ENCODE measurements around the gene GAS7.

The GAS7 gene

DNA sequence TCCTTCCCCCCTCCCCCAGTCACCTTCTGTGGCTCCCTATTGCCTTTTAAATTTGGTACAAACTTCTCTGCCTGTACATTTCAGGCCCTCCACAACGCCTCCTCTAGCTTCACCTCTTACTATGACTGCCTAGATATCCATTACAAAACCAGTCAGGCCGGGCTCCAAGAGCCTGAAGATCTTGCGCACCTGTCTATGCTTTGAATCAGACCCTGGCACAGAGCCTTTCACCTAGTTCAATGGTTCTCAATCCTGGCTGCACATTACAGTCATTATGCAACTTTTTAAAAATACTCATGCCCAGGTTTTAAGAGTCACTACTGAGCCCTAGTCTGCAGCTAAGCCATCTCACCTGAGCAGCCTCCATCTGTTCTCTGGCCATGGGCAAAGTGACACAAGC lies 1.6 kb upstream of the GAS7 start:
- DNase-seq, result no peak

DNA sequence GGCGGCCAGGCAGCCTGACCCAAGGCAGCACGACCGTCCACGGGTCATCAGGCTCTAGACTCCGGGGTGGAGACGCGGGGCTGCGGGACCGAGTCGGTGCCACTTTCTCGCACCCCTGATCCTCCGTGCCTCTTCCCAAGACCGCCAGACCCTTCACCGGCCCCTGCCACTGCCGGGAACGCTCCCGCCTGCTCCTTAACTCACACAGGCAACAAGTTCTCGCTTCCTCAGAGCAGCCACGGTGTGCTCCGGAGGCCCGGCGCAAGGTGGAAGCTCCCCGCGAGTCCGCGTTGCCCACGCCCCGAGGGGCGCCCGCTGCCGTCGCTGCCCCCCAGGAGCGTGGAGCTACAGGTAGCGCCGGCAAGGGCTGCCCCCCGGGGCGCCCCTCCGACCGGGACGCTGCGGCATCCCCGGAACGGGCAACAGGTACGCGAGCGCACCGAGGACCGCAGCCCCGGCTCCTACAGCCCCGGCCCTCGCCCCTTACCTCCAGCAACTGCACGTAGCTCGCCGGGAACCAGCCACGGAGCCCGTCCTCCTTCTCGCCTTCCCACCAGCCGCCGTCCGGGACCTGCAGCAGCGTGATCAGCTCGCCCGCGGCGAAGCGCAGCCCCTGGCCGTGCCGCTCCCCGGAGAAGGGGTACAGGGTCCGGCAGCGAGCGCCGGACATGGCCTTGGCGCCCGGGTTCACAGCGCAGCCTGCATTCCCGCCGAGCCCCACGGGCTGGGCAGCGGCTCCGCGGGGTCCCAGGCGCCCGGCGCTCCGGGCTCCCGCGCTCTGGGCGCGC lies 491 bp downstream of the GAS7 start:
- DNase-seq, result no peak

GRCh38 chr17:10197362-10197720 lies 1.1 kb downstream of the GAS7 start:
- no peak for DNase-seq

DNA sequence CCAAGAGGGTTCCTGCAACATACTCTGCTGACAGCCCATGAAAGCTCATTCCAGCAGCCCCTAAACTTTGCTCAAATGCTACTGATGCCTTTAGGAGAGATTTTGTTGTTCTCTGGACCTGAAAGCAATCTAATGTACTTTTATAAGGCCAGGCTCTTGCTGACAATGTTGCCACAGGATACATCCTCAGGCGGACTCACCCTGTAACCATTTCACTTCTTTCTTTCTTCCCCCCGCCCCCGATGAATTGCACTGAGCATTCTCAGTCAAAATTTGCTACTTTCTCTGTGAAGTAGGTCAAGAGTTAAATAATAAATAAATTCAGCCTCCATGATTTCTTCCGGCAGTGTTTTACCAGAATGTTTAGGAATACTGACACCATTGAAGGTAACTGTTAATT lies 1.5 kb downstream of the GAS7 start:
- DNase-seq, result no peak

GRCh38 chr17:10196384-10196895 lies 2.0 kb downstream of the GAS7 start:
- no peak for DNase-seq

DNA sequence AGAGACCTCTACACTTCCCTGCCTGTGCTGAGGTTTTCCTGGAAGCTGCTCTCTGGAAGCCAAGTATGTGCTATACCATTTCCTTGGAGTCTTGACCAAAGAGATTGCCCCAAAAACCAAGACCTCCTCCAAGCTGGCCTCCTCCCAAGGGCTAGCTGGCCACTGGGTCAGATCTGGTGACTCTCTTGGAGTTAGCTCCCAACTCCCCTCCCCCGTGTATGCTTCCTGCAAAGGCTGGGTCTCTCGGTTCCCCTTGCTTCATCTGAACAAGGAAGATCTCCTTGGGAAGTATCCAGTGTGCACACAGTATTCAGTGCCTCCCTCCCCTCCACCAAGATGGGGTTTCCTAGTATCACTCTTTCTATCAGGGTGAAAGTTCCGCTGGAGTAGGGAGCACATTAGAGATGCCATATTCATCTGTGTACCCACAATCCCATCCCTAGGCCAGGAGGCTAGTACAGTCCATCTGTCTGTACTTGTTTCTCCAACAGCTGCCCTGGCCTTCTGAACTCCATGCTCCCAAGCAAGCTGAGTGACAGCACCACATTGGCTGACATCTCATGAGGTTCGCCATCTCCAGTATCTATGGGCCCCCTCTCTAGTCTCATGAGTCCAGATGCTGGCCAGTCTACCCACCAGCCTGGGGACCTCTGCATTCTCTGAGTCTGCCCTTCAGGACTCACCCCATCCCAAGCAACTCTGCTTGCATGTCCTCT lies 3.2 kb downstream of the GAS7 start:
- DNase-seq, result no peak

DNA sequence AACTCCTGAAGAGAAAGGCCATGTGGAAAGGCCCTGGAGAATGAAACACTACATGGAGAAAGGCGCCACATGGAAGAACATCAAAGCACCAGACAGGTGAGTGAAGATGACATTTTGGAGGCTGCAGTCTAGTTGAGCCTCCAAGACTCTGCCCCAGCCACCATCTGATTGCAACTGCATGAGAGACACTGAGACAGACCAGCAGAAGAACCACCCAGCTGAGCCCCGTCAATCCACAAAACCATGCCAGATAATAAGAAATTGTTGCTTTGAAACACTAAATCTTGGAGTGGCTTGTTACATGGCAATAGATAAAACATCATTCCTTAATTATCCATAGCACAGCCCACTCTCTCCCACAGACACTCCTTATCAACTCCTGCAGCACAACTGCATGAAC lies 4.8 kb downstream of the GAS7 start:
- DNase-seq, result no peak

GRCh38 chr17:10192972-10193371 lies 5.4 kb downstream of the GAS7 start:
- DNase-seq, result no peak

GRCh38 chr17:10192461-10192860 lies 5.9 kb downstream of the GAS7 start:
- no peak for DNase-seq

DNA sequence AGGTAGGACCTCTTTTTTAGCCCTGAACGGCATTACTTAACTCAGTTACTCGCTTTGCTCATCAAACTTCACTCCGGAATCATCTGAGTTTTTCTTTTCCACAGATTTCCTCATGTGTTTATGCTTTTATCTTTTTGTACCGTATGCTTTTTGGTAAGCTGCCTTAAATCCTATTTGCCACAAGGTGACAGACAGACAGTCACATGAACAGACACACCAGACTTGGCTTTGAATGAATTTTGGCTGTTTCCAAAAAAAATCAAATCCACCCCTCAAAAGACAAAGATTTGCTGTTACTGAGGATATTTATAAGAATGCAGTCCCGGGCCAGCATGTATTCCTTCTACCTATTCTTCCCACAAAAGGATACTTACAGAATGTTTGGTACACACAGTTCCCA lies 10.9 kb downstream of the GAS7 start:
- no peak for DNase-seq

GRCh38 chr17:10186771-10187410 lies 11.5 kb downstream of the GAS7 start:
- DNase-seq, result no peak

- no peak for DNase-seq
Observed at GRCh38 chr17:10183931-10184930, 14.2 kb downstream of the GAS7 start.

GRCh38 chr17:10182785-10183184 lies 15.6 kb downstream of the GAS7 start:
- no peak for DNase-seq

DNA sequence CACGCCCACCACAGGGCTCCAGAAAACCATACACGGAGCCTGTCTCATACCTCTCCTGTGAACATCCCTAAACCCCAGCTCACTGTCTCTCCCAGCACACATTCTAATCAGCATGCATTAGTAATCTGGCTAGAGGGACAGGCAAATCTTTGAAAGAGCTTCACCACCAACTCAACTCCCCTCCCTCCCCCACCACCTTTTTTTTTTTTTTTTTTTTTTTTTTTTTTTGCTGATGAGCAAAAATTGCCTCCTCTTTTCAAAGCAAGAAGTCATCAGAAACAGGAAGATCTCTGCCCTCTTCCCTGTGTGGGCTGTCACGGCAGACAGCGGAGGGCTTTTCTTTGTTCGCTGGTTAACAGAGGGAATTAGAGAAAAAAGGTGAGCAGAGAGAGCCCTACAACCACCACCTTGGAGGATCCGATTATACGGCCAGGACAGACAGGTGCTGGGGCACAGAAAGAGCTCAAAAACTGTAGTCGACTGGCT lies 19.9 kb downstream of the GAS7 start:
- DNase-seq, result no peak

DNA sequence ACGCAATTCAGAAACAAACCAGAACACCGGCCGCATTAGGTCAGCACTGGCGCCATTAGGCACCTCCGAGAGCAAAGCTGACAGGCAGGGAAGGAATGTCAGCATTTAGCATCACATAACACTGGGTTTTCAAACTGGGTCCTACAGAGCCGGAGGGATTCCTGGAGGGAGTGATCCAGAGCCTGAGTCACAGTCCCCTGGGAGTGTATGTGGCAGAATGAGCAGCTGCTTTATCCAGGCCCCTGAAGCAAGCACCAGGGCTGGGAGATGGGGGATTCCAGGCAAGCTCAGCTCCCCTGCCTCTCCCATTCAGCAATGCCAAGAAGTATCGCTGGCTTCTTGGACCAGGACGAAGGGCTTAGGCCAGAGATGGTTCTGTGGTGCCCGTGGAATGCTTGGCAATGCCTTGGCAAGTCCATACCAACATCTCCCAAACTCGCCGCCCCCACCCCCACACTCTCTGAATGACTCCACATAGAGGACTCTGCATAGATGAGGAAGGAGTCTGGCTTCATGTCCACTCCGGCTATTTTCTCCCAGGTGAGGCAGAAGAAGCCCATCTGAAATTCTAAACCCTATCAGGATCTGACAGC lies 20.4 kb downstream of the GAS7 start:
- DNase-seq, result no peak

DNA sequence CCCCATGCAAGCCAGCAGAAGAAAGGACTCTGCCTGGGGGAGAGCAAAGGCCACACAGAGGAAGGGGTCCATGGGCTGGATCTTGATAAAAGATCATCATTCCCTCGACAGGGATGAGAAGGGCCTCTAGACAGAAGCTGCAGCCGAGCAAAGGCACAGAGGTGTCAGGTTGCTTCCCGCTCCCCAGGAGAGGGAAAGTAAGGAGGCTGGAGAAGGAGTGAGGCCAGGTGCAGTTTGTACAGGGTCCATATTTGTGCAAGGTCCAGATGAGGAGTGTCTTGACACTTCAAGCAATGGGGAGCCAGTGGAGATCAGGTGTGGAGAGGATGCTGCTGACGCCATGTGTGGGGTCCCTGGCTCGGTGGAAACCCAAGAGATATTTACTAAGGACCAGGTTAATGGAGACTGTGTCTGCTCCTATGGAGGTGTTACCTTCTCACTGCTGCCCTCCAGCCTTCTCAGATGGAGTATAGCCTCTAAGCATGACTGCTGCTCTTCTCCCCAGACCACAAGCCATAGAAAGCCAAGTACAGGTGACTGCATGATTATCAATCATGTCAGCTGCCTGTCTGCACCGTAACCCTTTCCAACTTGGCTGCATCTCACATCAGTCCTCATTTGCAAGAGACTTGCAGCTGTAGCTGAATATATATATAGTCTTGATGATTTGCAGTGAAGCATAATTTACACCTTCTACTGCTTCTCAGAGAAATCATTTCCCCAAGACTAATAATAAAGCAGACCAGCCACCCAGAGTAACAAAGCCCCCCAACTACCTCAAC lies 21.1 kb downstream of the GAS7 start:
- no peak for DNase-seq

DNA sequence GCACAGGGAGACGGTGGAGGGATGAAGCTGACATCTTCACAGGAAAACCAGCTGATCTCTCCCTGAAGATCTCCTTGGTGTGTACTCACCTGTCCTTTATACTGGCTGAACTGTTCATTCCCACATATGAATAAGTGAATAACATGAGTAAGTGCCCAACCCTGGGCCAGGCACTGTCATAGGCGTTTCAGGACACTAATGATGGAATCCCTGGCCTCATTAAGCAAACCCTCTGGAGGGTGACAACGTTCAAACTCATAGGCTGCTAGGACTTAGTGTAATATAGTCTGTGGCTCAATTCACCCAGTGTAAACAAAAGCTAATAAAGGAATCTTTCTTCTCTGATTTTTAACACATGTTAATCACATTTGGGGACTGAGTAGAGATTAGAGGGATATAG lies 24.5 kb downstream of the GAS7 start:
- no peak for DNase-seq

DNA sequence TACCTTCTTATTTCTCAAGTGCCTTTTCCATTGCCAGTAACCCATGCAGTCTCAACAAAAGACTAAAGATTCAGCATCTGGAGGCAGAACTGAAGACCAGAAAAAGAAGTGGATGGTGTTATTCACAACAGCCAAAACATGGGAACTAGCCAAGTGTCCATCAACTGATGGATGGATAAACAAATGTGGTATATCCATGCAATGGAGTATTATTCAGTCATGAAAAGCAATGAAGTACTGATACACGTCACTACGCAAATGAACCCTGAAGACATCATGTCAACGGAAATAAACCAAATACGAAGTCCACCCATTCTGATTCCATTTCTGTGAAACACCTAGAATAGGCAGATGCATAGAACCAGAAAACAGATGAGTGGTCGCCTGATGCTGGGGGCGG lies 25.6 kb downstream of the GAS7 start:
- DNase-seq, result no peak

- no peak for DNase-seq
Observed at GRCh38 chr17:10172241-10172741, 26.1 kb downstream of the GAS7 start.

DNA sequence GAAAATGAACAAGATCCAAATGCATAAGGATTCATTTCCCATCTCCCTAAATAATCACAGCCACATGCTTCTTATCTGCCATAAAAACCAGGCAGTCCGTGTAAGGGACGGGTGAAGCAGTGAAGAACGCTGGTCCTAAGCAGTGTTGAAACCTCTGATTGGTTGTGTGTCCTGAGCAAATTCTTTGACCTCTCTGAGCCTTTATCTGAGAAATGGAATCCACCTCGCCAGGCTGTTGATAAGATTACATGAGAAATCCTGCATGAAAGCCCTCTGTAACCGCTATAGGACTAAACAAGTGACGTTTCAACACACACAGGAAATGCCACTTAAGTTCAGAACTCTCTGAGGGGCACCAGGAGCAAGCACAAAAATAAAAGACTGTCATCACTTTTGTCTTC lies 26.8 kb downstream of the GAS7 start:
- DNase-seq, result peak; percentile 32

GRCh38 chr17:10171122-10171571 lies 27.3 kb downstream of the GAS7 start:
- no peak for DNase-seq

Measured in CD4-positive, alpha-beta T cell treated with Interleukin-17A for 1 hour (primary cell).